H9 (cell line): ENCODE measurements around the gene RPL39L. TPM values are rescaled to one million over a fixed set of nuclear protein-coding genes. Genes with fewer than 3 reads are reported as not detected.

Experiments used
- DNase-seq: peaks from one replicate; pipeline ENCODE4 v3.0.0-alpha.2; 2017
- H2AFZ ChIP-seq: one replicate; pipeline ENCODE4 v1.6.1; 2013; ENCODE audit warnings: mild to moderate bottlenecking, low read length, control low read depth, moderate library complexity
- H2AK5ac ChIP-seq: 2 replicates; pipeline ENCODE4 v1.6.1; 2013; ENCODE audit warnings: low read length, control low read depth, mixed read lengths; ENCODE audit not compliant: insufficient read length
- H2BK120ac ChIP-seq: one replicate; pipeline ENCODE4 v1.6.1; 2013; ENCODE audit warnings: low read depth, mild to moderate bottlenecking, low read length, control low read depth, inconsistent platforms; ENCODE audit not compliant: poor library complexity, severe bottlenecking
- H2BK12ac ChIP-seq: 2 replicates; pipeline ENCODE4 v1.6.1; 2013; ENCODE audit warnings: low read length, control low read depth, mixed read lengths, low read depth; ENCODE audit not compliant: insufficient read length
- H2BK15ac ChIP-seq: 2 replicates; pipeline ENCODE4 v1.6.1; 2013; ENCODE audit warnings: low read depth, low read length, control low read depth
- H2BK20ac ChIP-seq: one replicate; pipeline ENCODE4 v1.6.1; 2013; ENCODE audit warnings: low read depth, mild to moderate bottlenecking, low read length, control low read depth, inconsistent platforms; ENCODE audit not compliant: poor library complexity, severe bottlenecking
- H2BK5ac ChIP-seq: 2 replicates; pipeline ENCODE4 v1.6.1; 2013; ENCODE audit warnings: low read length, control low read depth, mixed read lengths; ENCODE audit not compliant: insufficient read length
- H3K14ac ChIP-seq: 2 replicates; pipeline ENCODE4 v1.6.1; 2013; ENCODE audit warnings: low read length, control low read depth; ENCODE audit not compliant: insufficient read depth
- H3K18ac ChIP-seq: 2 replicates; pipeline ENCODE4 v1.6.1; 2013; ENCODE audit warnings: low read depth, mild to moderate bottlenecking, mixed read lengths, low read length, control low read depth; ENCODE audit not compliant: insufficient read length
- H3K23ac ChIP-seq: 2 replicates; pipeline ENCODE4 v1.6.1; 2013; ENCODE audit warnings: low read length, control low read depth, mixed read lengths, low read depth; ENCODE audit not compliant: insufficient read length
- H3K23me2 ChIP-seq: 2 replicates; pipeline ENCODE4 v1.6.1; 2013; ENCODE audit warnings: low read depth, mild to moderate bottlenecking, mixed read lengths, low read length, control low read depth; ENCODE audit not compliant: insufficient read length, poor library complexity, severe bottlenecking
- H3K27ac ChIP-seq: 2 replicates; pipeline ENCODE4 v1.5.1; 2013; ENCODE audit warnings: low read length, control low read depth, mixed read lengths, low read depth; ENCODE audit not compliant: insufficient read length
- H3K27me3 ChIP-seq: 2 replicates; pipeline ENCODE4 v1.6.1; 2013; ENCODE audit warnings: low read length, control low read depth, inconsistent platforms; ENCODE audit not compliant: insufficient read depth
- H3K4ac ChIP-seq: 2 replicates; pipeline ENCODE4 v1.6.1; 2013; ENCODE audit warnings: low read depth, mild to moderate bottlenecking, control low read depth, inconsistent platforms, low read length, moderate library complexity
- H3K4me1 ChIP-seq: 2 replicates; pipeline ENCODE4 v1.6.1; 2013; ENCODE audit warnings: low read length, control low read depth, inconsistent platforms; ENCODE audit not compliant: insufficient read depth
- H3K4me2 ChIP-seq: 2 replicates; pipeline ENCODE4 v1.6.1; 2013; ENCODE audit warnings: low read length, control low read depth, mixed read lengths; ENCODE audit not compliant: insufficient read length, insufficient read depth
- H3K56ac ChIP-seq: 2 replicates; pipeline ENCODE4 v1.6.1; 2013; ENCODE audit warnings: low read depth, mild to moderate bottlenecking, mixed read lengths, low read length, control low read depth; ENCODE audit not compliant: insufficient read length
- H3K79me1 ChIP-seq: 2 replicates; pipeline ENCODE4 v1.6.1; 2013; ENCODE audit warnings: low read depth, mild to moderate bottlenecking, moderate library complexity, low read length, control low read depth, inconsistent platforms; ENCODE audit not compliant: insufficient read depth, poor library complexity, severe bottlenecking
- H3K79me2 ChIP-seq: 2 replicates; pipeline ENCODE4 v1.6.1; 2013; ENCODE audit warnings: low read length, control low read depth, inconsistent platforms; ENCODE audit not compliant: insufficient read depth
- H3K9ac ChIP-seq: 2 replicates; pipeline ENCODE4 v1.6.1; 2013; ENCODE audit warnings: low read length, control low read depth, mixed read lengths; ENCODE audit not compliant: insufficient read length; ENCODE audit errors: extremely low read depth
- H3K9me3 ChIP-seq: one replicate; pipeline ENCODE4 v1.6.1; 2013; ENCODE audit warnings: low read depth, low read length, inconsistent platforms; ENCODE audit not compliant: control insufficient read depth
- H3T11ph ChIP-seq: one replicate; pipeline ENCODE4 v1.6.1; 2013; ENCODE audit warnings: mild to moderate bottlenecking, low read length, control low read depth, inconsistent platforms
- H4K20me1 ChIP-seq: one replicate; pipeline ENCODE4 v1.6.1; 2013; ENCODE audit not compliant: control insufficient read depth, insufficient read length, insufficient read depth
- H4K5ac ChIP-seq: 2 replicates; pipeline ENCODE4 v1.6.1; 2013; ENCODE audit warnings: low read depth, mild to moderate bottlenecking, mixed read lengths, low read length, control low read depth; ENCODE audit not compliant: insufficient read length
- H4K8ac ChIP-seq: replicated peaks from 2 replicates; pipeline ENCODE4 v1.6.1; 2013; ENCODE audit warnings: low read length, control low read depth, mixed read lengths, low read depth; ENCODE audit not compliant: insufficient read length
- H4K91ac ChIP-seq: 2 replicates; pipeline ENCODE4 v1.6.1; 2013; ENCODE audit warnings: low read depth, mild to moderate bottlenecking, moderate library complexity, mixed read lengths, low read length, control low read depth; ENCODE audit not compliant: insufficient read length
- H3K27ac Mint-ChIP-seq, 3 experiments: 2 replicates in 2 of 3; 3 replicates in 1 of 3; pipeline ENCODE4 v1.8.0; 2020 to 2021; ENCODE audit warnings: mixed read lengths in 3 of 3, mild to moderate bottlenecking in 1 of 3, moderate library complexity in 1 of 3
- H3K27me3 Mint-ChIP-seq: 2 replicates; pipeline ENCODE4 v1.8.0; 2021; ENCODE audit warnings: low read depth, mild to moderate bottlenecking, moderate library complexity, mixed read lengths
- H3K36me3 Mint-ChIP-seq, 3 experiments: 2 replicates in 2 of 3; 3 replicates in 1 of 3; pipeline ENCODE4 v1.8.0; 2020 to 2021; ENCODE audit warnings: low read depth in 3 of 3, mixed read lengths in 3 of 3; ENCODE audit not compliant: insufficient read depth in 1 of 3
- H3K4me1 Mint-ChIP-seq, 2 experiments: 2 replicates each; pipeline ENCODE4 v1.8.0; 2020; ENCODE audit warnings: mixed read lengths in 2 of 2
- H3K4me3 Mint-ChIP-seq, 2 experiments: 2 replicates in 1 of 2; 3 replicates in 1 of 2; pipeline ENCODE4 v1.8.0; 2020 to 2021; ENCODE audit warnings: mild to moderate bottlenecking in 2 of 2, mixed read lengths in 2 of 2, moderate library complexity in 1 of 2
- H3K9me3 Mint-ChIP-seq, 2 experiments: 2 replicates in 1 of 2; 3 replicates in 1 of 2; pipeline ENCODE4 v1.8.0; 2020; ENCODE audit warnings: mild to moderate bottlenecking in 2 of 2, mixed read lengths in 2 of 2, moderate library complexity in 1 of 2
- CTCF ChIP-seq: fragments of 200-600 bp; sonication (generic); conservative IDR thresholded peaks from 3 replicates; pipeline ENCODE4 v1.8.0; 2021; ENCODE audit warnings: antibody characterized with exemption, mild to moderate bottlenecking
- WGBS: extraction: QIAGEN DNeasy Blood & Tissue Kit; methylation state at CpG from one replicate; pipeline ENCODE4 v1.1.7; 2013; ENCODE audit warnings: missing lambda C conversion rate, low lambda C conversion rate, mixed read lengths; ENCODE audit not compliant: insufficient read length; ENCODE audit errors: extremely low coverage; 5-methylcytosine and 5-hydroxymethylcytosine counted together
- total RNA-seq: library from RNA; stranded (reverse); gene quantifications from 2 replicates; pipeline ENCODE4 v1.2.1, GENCODE V29; 2021

Gene RPL39L
- total RNA-seq, 1 experiment from 2014 or later = 71.7 TPM

- Histone ChIP-seq H2BK15ac (no peak overlapping the region), H3K4me1 (no peaks in the 10 kb centered on the region), H3K79me2 (no peaks in the 10 kb centered on the region), H3K79me1 (no peaks in the 10 kb centered on the region), H2BK5ac (no peak overlapping the region), H3K9me3 (no peaks in the 10 kb centered on the region), H2AFZ (no peak overlapping the region), H3T11ph (no peak overlapping the region), H3K23me2 (peaks cover 3% of the 10 kb centered on the region), H3K23ac (no peak overlapping the region), H2BK20ac (no peak overlapping the region), H3K4me2 (no peak overlapping the region), H4K91ac (no peak overlapping the region), H3K9ac (no peak overlapping the region), H2BK12ac (no peak overlapping the region), H3K14ac (no peak overlapping the region), H3K56ac (no peak overlapping the region), H3K27ac (no peak overlapping the region), H3K18ac (no peak overlapping the region), H2AK5ac (no peak overlapping the region), H2BK120ac (no peak overlapping the region), H4K5ac (no peak overlapping the region), H4K20me1 (no peaks in the 10 kb centered on the region), H3K4ac (no peak overlapping the region), H4K8ac (no peak overlapping the region), H3K27me3 (no peaks in the 10 kb centered on the region)
- Mint-ChIP-seq H3K4me3 (no peak overlapping the region), H3K36me3 (peaks cover 37 to 47% (median 37%) of the 10 kb centered on the region in 3 experiments), H3K9me3 (peaks cover 5 to 12% of the 10 kb centered on the region in 2 experiments; a peak in 4 of 5 replicates), H3K27ac (no peak overlapping the region), H3K4me1 (peaks cover 7 to 8% of the 10 kb centered on the region in 2 experiments), H3K27me3 (no peaks in the 10 kb centered on the region)
- DNase-seq = no peak
- no CpG with 5 or more reads among the region's 4 CpGs for WGBS
- TF ChIP-seq CTCF = no peak
Measured at GRCh38 chr3:187136936-187137335, 2.4 kb downstream of the RPL39L start.
